ENCODE measurements around the gene CEBPA.

The CEBPA gene

GRCh38 chr19:33287927-33288326 lies 14.4 kb downstream of the CEBPA start:
- Histone ChIP-seq H3K4me1 (ENCODE audit: control insufficient read depth, insufficient read depth, low read length, poor library complexity, severe bottlenecking) (peaks cover 3% of the 10 kb centered on the region), H3K9me3 (ENCODE audit: control insufficient read depth, low read length) (peaks cover 6% of the 10 kb centered on the region), H3K27ac (ENCODE audit: insufficient read depth, low read length, poor library complexity, severe bottlenecking) (no peak overlapping the region), H3K36me3 (ENCODE audit: control insufficient read depth, insufficient read depth, low read length) (no peaks in the 10 kb centered on the region), H3K27me3 (replicated peaks; ENCODE audit: control insufficient read depth, insufficient read depth, low read length, poor library complexity, severe bottlenecking) (no peaks in the 10 kb centered on the region), H3K4me3 (ENCODE audit: insufficient read depth, low read depth, low read length, poor library complexity, severe bottlenecking) (no peak overlapping the region)
- no peak for DNase-seq

- no peaks in the 10 kb centered on the region for H3K27me3 ChIP-seq (replicated peaks; ENCODE audit: control insufficient read depth, insufficient read depth, low read length, poor library complexity, severe bottlenecking)
- H3K27ac ChIP-seq (ENCODE audit: insufficient read depth, low read length, poor library complexity, severe bottlenecking), result no peak overlapping the region
- DNase-seq, result no peak
These were observed 14.9 kb downstream of the CEBPA start for GRCh38 chr19:33287438-33287837.

GRCh38 chr19:33286899-33287298 lies 15.4 kb downstream of the CEBPA start:
- peaks cover 6% of the 10 kb centered on the region for H3K9me3 ChIP-seq (ENCODE audit: control insufficient read depth, low read length)
- peaks cover 3% of the 10 kb centered on the region for H3K4me1 ChIP-seq (ENCODE audit: control insufficient read depth, insufficient read depth, low read length, poor library complexity, severe bottlenecking)
- no peak overlapping the region for H3K27ac ChIP-seq (ENCODE audit: insufficient read depth, low read length, poor library complexity, severe bottlenecking)
- H3K4me3 ChIP-seq (ENCODE audit: insufficient read depth, low read depth, low read length, poor library complexity, severe bottlenecking), result no peak overlapping the region
- no peaks in the 10 kb centered on the region for H3K27me3 ChIP-seq (replicated peaks; ENCODE audit: control insufficient read depth, insufficient read depth, low read length, poor library complexity, severe bottlenecking)
- H3K36me3 ChIP-seq (ENCODE audit: control insufficient read depth, insufficient read depth, low read length), result no peaks in the 10 kb centered on the region
- no peak for DNase-seq

More at GRCh38 chr19:33287438-33287837, 14.9 kb downstream of the CEBPA start:
- H3K36me3 ChIP-seq (ENCODE audit: control insufficient read depth, insufficient read depth, low read length), result no peaks in the 10 kb centered on the region
- H3K4me1 ChIP-seq (ENCODE audit: control insufficient read depth, insufficient read depth, low read length, poor library complexity, severe bottlenecking), result peaks cover 3% of the 10 kb centered on the region
- peaks cover 6% of the 10 kb centered on the region for H3K9me3 ChIP-seq (ENCODE audit: control insufficient read depth, low read length)
- no peak overlapping the region for H3K4me3 ChIP-seq (ENCODE audit: insufficient read depth, low read depth, low read length, poor library complexity, severe bottlenecking)

GRCh38 chr19:33285441-33285927 lies 16.9 kb downstream of the CEBPA start:
- no peak for DNase-seq
- no peaks in the 10 kb centered on the region for H3K27me3 ChIP-seq (replicated peaks; ENCODE audit: control insufficient read depth, insufficient read depth, low read length, poor library complexity, severe bottlenecking)
- H3K4me1 ChIP-seq (ENCODE audit: control insufficient read depth, insufficient read depth, low read length, poor library complexity, severe bottlenecking), result peaks cover 3% of the 10 kb centered on the region
- no peaks in the 10 kb centered on the region for H3K36me3 ChIP-seq (ENCODE audit: control insufficient read depth, insufficient read depth, low read length)
- no peak overlapping the region for H3K4me3 ChIP-seq (ENCODE audit: insufficient read depth, low read depth, low read length, poor library complexity, severe bottlenecking)
- peaks cover 6% of the 10 kb centered on the region for H3K9me3 ChIP-seq (ENCODE audit: control insufficient read depth, low read length)
- no peak overlapping the region for H3K27ac ChIP-seq (ENCODE audit: insufficient read depth, low read length, poor library complexity, severe bottlenecking)

- H3K4me1 ChIP-seq (ENCODE audit: control insufficient read depth, insufficient read depth, low read length, poor library complexity, severe bottlenecking), result peaks cover 3% of the 10 kb centered on the region
- no peak for DNase-seq
- H3K4me3 ChIP-seq (ENCODE audit: insufficient read depth, low read depth, low read length, poor library complexity, severe bottlenecking), result no peak overlapping the region
- H3K9me3 ChIP-seq (ENCODE audit: control insufficient read depth, low read length), result peaks cover 6% of the 10 kb centered on the region
- H3K27me3 ChIP-seq (replicated peaks; ENCODE audit: control insufficient read depth, insufficient read depth, low read length, poor library complexity, severe bottlenecking), result no peaks in the 10 kb centered on the region
- no peak overlapping the region for H3K27ac ChIP-seq (ENCODE audit: insufficient read depth, low read length, poor library complexity, severe bottlenecking)
- H3K36me3 ChIP-seq (ENCODE audit: control insufficient read depth, insufficient read depth, low read length), result no peaks in the 10 kb centered on the region
These were observed 17.6 kb downstream of the CEBPA start for GRCh38 chr19:33284756-33285155.

GRCh38 chr19:33284146-33284643 lies 18.1 kb downstream of the CEBPA start:
- Histone ChIP-seq H3K9me3 (ENCODE audit: control insufficient read depth, low read length) (peaks cover 6% of the 10 kb centered on the region), H3K27ac (ENCODE audit: insufficient read depth, low read length, poor library complexity, severe bottlenecking) (no peak overlapping the region), H3K4me3 (ENCODE audit: insufficient read depth, low read depth, low read length, poor library complexity, severe bottlenecking) (no peak overlapping the region), H3K4me1 (ENCODE audit: control insufficient read depth, insufficient read depth, low read length, poor library complexity, severe bottlenecking) (peaks cover 3% of the 10 kb centered on the region), H3K27me3 (replicated peaks; ENCODE audit: control insufficient read depth, insufficient read depth, low read length, poor library complexity, severe bottlenecking) (no peaks in the 10 kb centered on the region), H3K36me3 (ENCODE audit: control insufficient read depth, insufficient read depth, low read length) (no peaks in the 10 kb centered on the region)
- no peak for DNase-seq

GRCh38 chr19:33283589-33283988 lies 18.7 kb downstream of the CEBPA start:
- H3K4me1 ChIP-seq (ENCODE audit: control insufficient read depth, insufficient read depth, low read length, poor library complexity, severe bottlenecking), result peaks cover 3% of the 10 kb centered on the region
- H3K9me3 ChIP-seq (ENCODE audit: control insufficient read depth, low read length), result peaks cover 6% of the 10 kb centered on the region
- no peak overlapping the region for H3K27ac ChIP-seq (ENCODE audit: insufficient read depth, low read length, poor library complexity, severe bottlenecking)
- H3K36me3 ChIP-seq (ENCODE audit: control insufficient read depth, insufficient read depth, low read length), result no peaks in the 10 kb centered on the region
- H3K27me3 ChIP-seq (replicated peaks; ENCODE audit: control insufficient read depth, insufficient read depth, low read length, poor library complexity, severe bottlenecking), result no peaks in the 10 kb centered on the region
- no peak overlapping the region for H3K4me3 ChIP-seq (ENCODE audit: insufficient read depth, low read depth, low read length, poor library complexity, severe bottlenecking)
- no peak for DNase-seq

- no peaks in the 10 kb centered on the region for H3K27me3 ChIP-seq (replicated peaks; ENCODE audit: control insufficient read depth, insufficient read depth, low read length, poor library complexity, severe bottlenecking)
- no peak for DNase-seq
- no peaks in the 10 kb centered on the region for H3K9me3 ChIP-seq (ENCODE audit: control insufficient read depth, low read length)
- H3K36me3 ChIP-seq (ENCODE audit: control insufficient read depth, insufficient read depth, low read length), result no peaks in the 10 kb centered on the region
- H3K4me3 ChIP-seq (ENCODE audit: insufficient read depth, low read depth, low read length, poor library complexity, severe bottlenecking), result no peak overlapping the region
- peaks cover 3% of the 10 kb centered on the region for H3K4me1 ChIP-seq (ENCODE audit: control insufficient read depth, insufficient read depth, low read length, poor library complexity, severe bottlenecking)
- no peak overlapping the region for H3K27ac ChIP-seq (ENCODE audit: insufficient read depth, low read length, poor library complexity, severe bottlenecking)
These were observed 20.2 kb downstream of the CEBPA start for GRCh38 chr19:33282036-33282671.

GRCh38 chr19:33281296-33281926 lies 20.9 kb downstream of the CEBPA start:
- no peak for DNase-seq
- H3K4me3 ChIP-seq (ENCODE audit: insufficient read depth, low read depth, low read length, poor library complexity, severe bottlenecking), result no peak overlapping the region
- H3K27ac ChIP-seq (ENCODE audit: insufficient read depth, low read length, poor library complexity, severe bottlenecking), result no peak overlapping the region
- no peaks in the 10 kb centered on the region for H3K9me3 ChIP-seq (ENCODE audit: control insufficient read depth, low read length)
- no peaks in the 10 kb centered on the region for H3K4me1 ChIP-seq (ENCODE audit: control insufficient read depth, insufficient read depth, low read length, poor library complexity, severe bottlenecking)
- H3K36me3 ChIP-seq (ENCODE audit: control insufficient read depth, insufficient read depth, low read length), result no peaks in the 10 kb centered on the region
- no peaks in the 10 kb centered on the region for H3K27me3 ChIP-seq (replicated peaks; ENCODE audit: control insufficient read depth, insufficient read depth, low read length, poor library complexity, severe bottlenecking)

- H3K4me1 ChIP-seq (ENCODE audit: control insufficient read depth, insufficient read depth, low read length, poor library complexity, severe bottlenecking), result no peaks in the 10 kb centered on the region
- H3K4me3 ChIP-seq (ENCODE audit: insufficient read depth, low read depth, low read length, poor library complexity, severe bottlenecking), result no peak overlapping the region
- no peaks in the 10 kb centered on the region for H3K27me3 ChIP-seq (replicated peaks; ENCODE audit: control insufficient read depth, insufficient read depth, low read length, poor library complexity, severe bottlenecking)
- no peak overlapping the region for H3K27ac ChIP-seq (ENCODE audit: insufficient read depth, low read length, poor library complexity, severe bottlenecking)
- DNase-seq, result no peak
- no peaks in the 10 kb centered on the region for H3K36me3 ChIP-seq (ENCODE audit: control insufficient read depth, insufficient read depth, low read length)
- H3K9me3 ChIP-seq (ENCODE audit: control insufficient read depth, low read length), result no peaks in the 10 kb centered on the region
These were observed 21.9 kb downstream of the CEBPA start for GRCh38 chr19:33280351-33280921.

Measured in effector memory CD4-positive, alpha-beta T cell (primary cell).